Endometrial microvascular endothelial cells (primary cell): ENCODE data around the gene PRPF18. TPM values are rescaled to one million over a fixed set of nuclear protein-coding genes. Genes with fewer than 3 reads are reported as not detected.

Source experiments
- in situ Hi-C: cut with HindIII; loops from 2 replicates; pipeline ENCODE4 v1.10.0; 2017; ENCODE audit warnings: low sequenced_read_pairs, low pct_unique_long_range_greater_than_20kb; ENCODE audit errors: inconsistent ontology term
- total RNA-seq: library from RNA; depleted of rRNA; stranded (reverse); fragments of >200 nt; gene quantifications from one replicate; pipeline ENCODE4 v1.2.3, GENCODE V29; 2015; ENCODE audit errors: inconsistent ontology term

Gene PRPF18
- 27.0 TPM for total RNA-seq

GRCh38 chr10:13586676-13587355, at the start of gene PRPF18:
Gene PRPF18 (plus strand): TSS chr10:13586965. CDS start chr10:13587087, 122 bp downstream.
- in situ Hi-C loops = no loop called here

- in situ Hi-C loops = loop anchor here (10.0 kb wide), 1 partner anchor 113 kb away; no protein-coding TSS in a partner anchor
Observed at GRCh38 chr10:13537985-13538384, 48.8 kb upstream of the PRPF18 start.

GRCh38 chr10:13542533-13542932, 44.2 kb upstream of the PRPF18 start:
- in situ Hi-C loops = no loop called here

- in situ Hi-C loops = no loop called here
Observed at GRCh38 chr10:13550802-13551201, 36.0 kb upstream of the PRPF18 start.

- in situ Hi-C loops = no loop called here
Observed at GRCh38 chr10:13555884-13556510, 30.8 kb upstream of the PRPF18 start.

GRCh38 chr10:13559124-13559700, 27.6 kb upstream of the PRPF18 start:
- in situ Hi-C loops = no loop called here

- in situ Hi-C loops = no loop called here
Observed at GRCh38 chr10:13560597-13560996, 26.2 kb upstream of the PRPF18 start.

- in situ Hi-C loops = no loop called here
Observed at GRCh38 chr10:13563481-13564445, 23.0 kb upstream of the PRPF18 start.

- in situ Hi-C loops = no loop called here
Observed at GRCh38 chr10:13564576-13564975, 22.2 kb upstream of the PRPF18 start.

GRCh38 chr10:13567030-13567429, 19.7 kb upstream of the PRPF18 start:
- in situ Hi-C loops = no loop called here

GRCh38 chr10:13571541-13571940, 15.2 kb upstream of the PRPF18 start:
- in situ Hi-C loops = no loop called here

GRCh38 chr10:13573960-13574359, 12.8 kb upstream of the PRPF18 start:
- in situ Hi-C loops = no loop called here

- in situ Hi-C loops = no loop called here
Observed at GRCh38 chr10:13585195-13585751, 1.5 kb upstream of the PRPF18 start.

GRCh38 chr10:13585943-13586342, 822 bp upstream of the PRPF18 start:
- in situ Hi-C loops = no loop called here

- in situ Hi-C loops = no loop called here
Observed at GRCh38 chr10:13587391-13587790, 626 bp downstream of the PRPF18 start.

GRCh38 chr10:13589316-13589715, 2.6 kb downstream of the PRPF18 start:
- in situ Hi-C loops = no loop called here

- in situ Hi-C loops = no loop called here
Observed at GRCh38 chr10:13590886-13591285, 4.1 kb downstream of the PRPF18 start.

GRCh38 chr10:13592306-13592705, 5.5 kb downstream of the PRPF18 start:
- in situ Hi-C loops = no loop called here

GRCh38 chr10:13593535-13593934, 6.8 kb downstream of the PRPF18 start:
- in situ Hi-C loops = no loop called here
